Colonic mucosa (tissue), 4 donors: Measurements from ENCODE around the gene POLR2J. TPM values are rescaled to one million over a fixed set of nuclear protein-coding genes. Genes with fewer than 3 reads are reported as not detected.

ENCODE experiments used
- DNase-seq: peaks from one replicate; pipeline ENCODE4 v3.0.0-alpha.2; 2020
- H3K27ac ChIP-seq: fragments of 200-600 bp; one replicate; pipeline ENCODE4 v1.8.0; 2021
- H3K27me3 ChIP-seq: fragments of 200-600 bp; one replicate; pipeline ENCODE4 v1.8.0; 2021
- H3K36me3 ChIP-seq: fragments of 200-600 bp; one replicate; pipeline ENCODE4 v1.8.0; 2021
- H3K4me1 ChIP-seq: fragments of 200-600 bp; one replicate; pipeline ENCODE4 v1.8.0; 2021; ENCODE audit warnings: mild to moderate bottlenecking
- H3K4me3 ChIP-seq: fragments of 200-600 bp; one replicate; pipeline ENCODE4 v1.8.0; 2021
- H3K9ac ChIP-seq, 2 donors: one replicate each; pipeline ENCODE4 v1.7.0; 2013; ENCODE audit warnings: control low read depth in 2 of 2, low read depth in 2 of 2, low read length in 2 of 2
- H3K9me3 ChIP-seq: fragments of 200-600 bp; one replicate; pipeline ENCODE4 v1.8.0; 2021
- CTCF ChIP-seq: fragments of 200-600 bp; IDR thresholded peaks from one replicate; pipeline ENCODE4 v1.8.0; 2022; ENCODE audit warnings: antibody characterized with exemption, mild to moderate bottlenecking
- intact Hi-C: fragments of 100-400 bp; cut with DNase I; formaldehyde crosslinking; loops from one replicate; pipeline ENCODE4 v1.14.1; 2022
- total RNA-seq, 2 donors: library from RNA; stranded (reverse); fragmentation: NEBNext Ultra II Directional in 1 of 2; extraction: Animal tissue kit (Norgen Biotek cat#: 25700) in 1 of 2; gene quantifications; one replicate each; pipeline ENCODE4 v1.2.1, GENCODE V29; 2021
- donor health status: healthy.
- donor health status: DM: no; HTN: no; CAD: no.
- donor health status: DM: no; HTN: no; CAD: no.

POLR2J gene
- total RNA-seq, 2 donors from 2014 or later = 43.0 to 49.2 TPM

- H3K36me3 ChIP-seq = no peaks in the 10 kb centered on the region
- H3K27ac ChIP-seq = no peak overlapping the region
- H3K9ac ChIP-seq = no peak overlapping the region
- no peak overlapping the region for H3K4me3 ChIP-seq
- DNase-seq = no peak
- H3K27me3 ChIP-seq = no peaks in the 10 kb centered on the region
- H3K4me1 ChIP-seq = peaks cover 3% of the 10 kb centered on the region
- no peak for TF ChIP-seq CTCF
- intact Hi-C loops = no loop called here
- no peaks in the 10 kb centered on the region for H3K9me3 ChIP-seq
Observed at GRCh38 chr7:102429141-102429899, 49.4 kb downstream of the POLR2J start.

GRCh38 chr7:102427019-102427405 is 51.7 kb downstream of the POLR2J start:
- no peaks in the 10 kb centered on the region for H3K9me3 ChIP-seq
- DNase-seq = no peak
- H3K9ac ChIP-seq = peak overlapping the region; percentile 58 to 63
- intact Hi-C loops = no loop called here
- H3K4me1 ChIP-seq = no peaks in the 10 kb centered on the region
- no peaks in the 10 kb centered on the region for H3K27me3 ChIP-seq
- no peak for TF ChIP-seq CTCF
- no peak overlapping the region for H3K4me3 ChIP-seq
- no peaks in the 10 kb centered on the region for H3K36me3 ChIP-seq
- peak overlapping the region; percentile 85 for H3K27ac ChIP-seq

- Histone ChIP-seq H3K4me1 (no peaks in the 10 kb centered on the region), H3K27me3 (no peaks in the 10 kb centered on the region), H3K4me3 (no peak overlapping the region), H3K9ac (peak overlapping the region; percentile 58 to 63), H3K27ac (peak overlapping the region; percentile 85), H3K36me3 (no peaks in the 10 kb centered on the region), H3K9me3 (no peaks in the 10 kb centered on the region)
- no peak for DNase-seq
- no peak for TF ChIP-seq CTCF
- intact Hi-C loops = no loop called here
Observed at GRCh38 chr7:102426268-102427018, 52.3 kb downstream of the POLR2J start.

GRCh38 chr7:102425639-102426267 is 53.0 kb downstream of the POLR2J start:
- Histone ChIP-seq H3K4me3 (no peak overlapping the region), H3K27ac (peak overlapping the region; percentile 85), H3K27me3 (no peaks in the 10 kb centered on the region), H3K9me3 (no peaks in the 10 kb centered on the region), H3K36me3 (no peaks in the 10 kb centered on the region), H3K4me1 (no peaks in the 10 kb centered on the region), H3K9ac (peak overlapping the region; percentile 30 to 63)
- no peak for TF ChIP-seq CTCF
- intact Hi-C loops = no loop called here
- peak; percentile 52 for DNase-seq

- Histone ChIP-seq H3K4me1 (no peaks in the 10 kb centered on the region), H3K36me3 (no peaks in the 10 kb centered on the region), H3K4me3 (no peak overlapping the region), H3K27me3 (no peaks in the 10 kb centered on the region), H3K9ac (peak overlapping the region in 1 of 2 donors; percentile 46), H3K9me3 (no peaks in the 10 kb centered on the region), H3K27ac (peak overlapping the region; percentile 85)
- TF ChIP-seq CTCF = no peak
- intact Hi-C loops = no loop called here
- DNase-seq = no peak
Observed at GRCh38 chr7:102424787-102425218, 53.9 kb downstream of the POLR2J start.
